Chondrocyte (in vitro differentiated cells): ENCODE results near the gene ZSCAN10. TPM values are rescaled to one million over a fixed set of nuclear protein-coding genes. Genes with fewer than 3 reads are reported as not detected.
A peak's percentile ranks its signal among the peaks of the same experiment; 100 is the strongest.

Source experiments
- DNase-seq: peaks from one replicate; pipeline ENCODE4 v3.0.0; 2021; ENCODE audit warnings: mixed read lengths, low spot score
- H3K27ac Mint-ChIP-seq: one replicate; pipeline ENCODE4 v1.8.0; 2021; ENCODE audit warnings: mild to moderate bottlenecking, moderate library complexity, mixed read lengths; ENCODE audit not compliant: unreplicated experiment
- H3K27me3 Mint-ChIP-seq: 2 replicates; pipeline ENCODE4 v1.8.0; 2021; ENCODE audit warnings: low read depth, mixed read lengths
- H3K36me3 Mint-ChIP-seq: 2 replicates; pipeline ENCODE4 v1.8.0; 2021; ENCODE audit warnings: low read depth, mixed read lengths
- H3K4me1 Mint-ChIP-seq: 2 replicates; pipeline ENCODE4 v1.8.0; 2021; ENCODE audit warnings: low read depth, mild to moderate bottlenecking, mixed read lengths
- H3K4me3 Mint-ChIP-seq: one replicate; pipeline ENCODE4 v1.8.0; 2021; ENCODE audit warnings: mild to moderate bottlenecking, moderate library complexity, mixed read lengths; ENCODE audit not compliant: unreplicated experiment
- H3K9me3 Mint-ChIP-seq: 2 replicates; pipeline ENCODE4 v1.8.0; 2021; ENCODE audit warnings: low read depth, mixed read lengths
- CTCF ChIP-seq: fragments of 200-600 bp; sonication (generic); IDR thresholded peaks from 2 replicates; pipeline ENCODE4 v1.5.0; 2021; ENCODE audit warnings: antibody characterized with exemption, mild to moderate bottlenecking, moderate library complexity
- total RNA-seq: library from RNA; stranded (reverse); gene quantifications from 3 replicates; pipeline ENCODE4 v1.2.1, GENCODE V29; 2021

The ZSCAN10 gene
- total RNA-seq, 1 donor from 2014 or later = not detected

GRCh38 chr16:3115003-3115402 lies 15.9 kb upstream of the ZSCAN10 start:
- Mint-ChIP-seq H3K36me3 (peaks cover 10% of the 10 kb centered on the region), H3K9me3 (no peaks in the 10 kb centered on the region), H3K27ac (no peak overlapping the region), H3K27me3 (no peaks in the 10 kb centered on the region), H3K4me3 (no peak overlapping the region), H3K4me1 (peaks cover 25% of the 10 kb centered on the region)
- TF ChIP-seq CTCF = no peak
- DNase-seq = no peak

GRCh38 chr16:3113765-3114479 lies 14.8 kb upstream of the ZSCAN10 start:
- DNase-seq = no peak
- Mint-ChIP-seq H3K4me3 (peak overlapping the region; percentile 88), H3K27ac (peak overlapping the region; percentile 86), H3K9me3 (no peaks in the 10 kb centered on the region), H3K27me3 (no peaks in the 10 kb centered on the region), H3K4me1 (peaks cover 25% of the 10 kb centered on the region), H3K36me3 (peaks cover 7% of the 10 kb centered on the region)
- TF ChIP-seq CTCF = no peak

GRCh38 chr16:3112881-3113574 lies 13.9 kb upstream of the ZSCAN10 start:
- peaks cover 4% of the 10 kb centered on the region for H3K36me3 Mint-ChIP-seq
- peak overlapping the region; percentile 86 for H3K27ac Mint-ChIP-seq
- H3K9me3 Mint-ChIP-seq = no peaks in the 10 kb centered on the region
- no peak for TF ChIP-seq CTCF
- peak overlapping the region; percentile 88 for H3K4me3 Mint-ChIP-seq
- peaks cover 25% of the 10 kb centered on the region for H3K4me1 Mint-ChIP-seq
- DNase-seq = no peak
- H3K27me3 Mint-ChIP-seq = no peaks in the 10 kb centered on the region

GRCh38 chr16:3112058-3112880 lies 13.2 kb upstream of the ZSCAN10 start, which contains the start of gene ZNF205:
Gene ZNF205, plus strand, starts transcription at chr16:3112586. Its CDS starts 845 bp downstream, at chr16:3113431.
- Mint-ChIP-seq H3K36me3 (peaks cover 4% of the 10 kb centered on the region), H3K27me3 (no peaks in the 10 kb centered on the region), H3K4me3 (peak within 1 kb of the TSS; percentile 88), H3K4me1 (peaks cover 27% of the 10 kb centered on the region), H3K27ac (peak within 1 kb of the TSS; percentile 86), H3K9me3 (no peaks in the 10 kb centered on the region)
- peak; percentile 92 for DNase-seq
- no peak for TF ChIP-seq CTCF
